Measurements from ENCODE around the gene DCLK3.

DNA sequence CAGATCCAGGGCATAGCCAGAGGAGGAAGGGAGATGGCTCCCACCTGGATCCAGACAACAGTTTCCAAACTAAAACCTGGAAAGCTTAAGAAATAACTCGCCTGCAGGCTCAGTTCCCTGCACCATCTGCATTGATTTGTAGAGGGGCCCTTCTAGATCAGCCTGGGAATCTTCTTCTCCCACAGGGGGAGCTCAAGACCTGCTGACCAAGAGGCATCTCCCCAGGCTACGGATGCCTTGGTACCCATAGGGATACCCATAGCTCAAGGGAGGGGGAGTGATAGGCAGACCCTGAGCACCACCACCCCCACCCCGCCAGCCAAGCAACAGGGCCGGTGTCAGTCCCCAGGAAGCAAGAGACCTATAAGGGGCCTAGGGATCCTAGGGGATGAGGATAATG is 28.0 kb upstream of the DCLK3 start:
- peak in 1 of 2 donors; percentile 48 for TF ChIP-seq CTCF (conservative IDR thresholded peaks at IDR 0.05 in 1 of 2, IDR thresholded peaks at IDR 0.05 in 1 of 2; ENCODE audit: low read depth in 1 of 2, low read length in 2 of 2)
- TF ChIP-seq EZH2 (IDR thresholded peaks at IDR 0.05; ENCODE audit: low read length, missing control alignments) = no peak

Data from fibroblast of lung (primary cell).